Measurements from ENCODE around the gene IPP.

GRCh38 chr1:45659222-45659621 is 91.2 kb downstream of the IPP start:
- TF ChIP-seq CTCF (IDR thresholded peaks at IDR 0.05) (no peak), POLR2A (IDR thresholded peaks at IDR 0.05) (no peak)
